ENCODE measurements around the gene ARID1A.
A peak's percentile ranks its signal among the peaks of the same experiment; 100 is the strongest.

ARID1A gene

GRCh38 chr1:26761217-26761616 lies 65.4 kb downstream of the ARID1A start:
- DNase-seq (ENCODE audit: low read depth) = no peak

GRCh38 chr1:26767714-26768113 lies 71.9 kb downstream of the ARID1A start:
- DNase-seq (ENCODE audit: low read depth) = no peak

- DNase-seq (ENCODE audit: low read depth) = no peak
Measured at GRCh38 chr1:26768755-26769154, 72.9 kb downstream of the ARID1A start.

GRCh38 chr1:26771285-26771642 lies 75.4 kb downstream of the ARID1A start:
- DNase-seq (ENCODE audit: low read depth) = no peak

- DNase-seq (ENCODE audit: low read depth) = no peak
Measured at GRCh38 chr1:26771643-26772321, 76.0 kb downstream of the ARID1A start.

DNA sequence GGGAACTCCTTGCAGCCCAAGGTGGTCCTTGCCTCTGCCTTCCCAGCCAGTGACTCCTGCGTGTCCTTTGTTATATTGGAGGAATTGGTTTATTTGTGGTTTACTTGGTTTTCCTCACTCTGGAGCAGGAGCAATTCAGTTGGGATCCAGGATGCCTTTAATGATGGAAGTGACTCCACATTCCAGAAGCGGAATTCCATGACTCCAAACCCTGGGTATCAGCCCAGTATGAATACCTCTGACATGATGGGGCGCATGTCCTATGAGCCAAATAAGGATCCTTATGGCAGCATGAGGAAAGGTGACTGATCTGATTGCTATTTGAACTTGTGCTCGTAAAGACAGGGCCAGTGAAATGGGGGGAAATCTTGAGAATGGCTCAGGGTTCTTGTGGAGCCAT lies 76.9 kb downstream of the ARID1A start:
- DNase-seq (ENCODE audit: low read depth) = no peak

DNA sequence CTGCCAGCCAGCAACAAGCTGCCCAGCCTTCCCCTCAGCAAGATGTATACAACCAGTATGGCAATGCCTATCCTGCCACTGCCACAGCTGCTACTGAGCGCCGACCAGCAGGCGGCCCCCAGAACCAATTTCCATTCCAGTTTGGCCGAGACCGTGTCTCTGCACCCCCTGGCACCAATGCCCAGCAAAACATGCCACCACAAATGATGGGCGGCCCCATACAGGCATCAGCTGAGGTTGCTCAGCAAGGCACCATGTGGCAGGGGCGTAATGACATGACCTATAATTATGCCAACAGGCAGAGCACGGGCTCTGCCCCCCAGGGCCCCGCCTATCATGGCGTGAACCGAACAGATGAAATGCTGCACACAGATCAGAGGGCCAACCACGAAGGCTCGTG lies 78.6 kb downstream of the ARID1A start:
- DNase-seq (ENCODE audit: low read depth) = no peak

DNA sequence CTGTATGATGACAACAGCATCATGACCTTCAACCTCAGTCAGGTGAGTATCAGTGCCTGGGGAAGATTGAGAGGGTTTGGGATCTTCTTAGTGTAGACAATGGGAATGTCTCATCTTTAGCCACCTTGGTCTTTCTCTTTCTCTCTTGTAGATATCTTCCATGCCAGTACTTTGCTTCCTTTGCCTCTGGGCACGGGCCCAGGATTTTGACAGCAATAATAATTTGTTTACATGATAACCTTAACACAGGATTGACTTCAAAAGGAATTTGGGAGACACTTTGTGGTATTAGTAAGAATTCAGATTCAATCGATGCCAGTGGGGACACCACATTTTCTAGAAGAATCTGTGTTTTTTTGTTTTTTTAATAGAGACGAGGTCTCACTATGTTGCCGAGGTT lies 79.9 kb downstream of the ARID1A start:
- no peak for DNase-seq (ENCODE audit: low read depth)

- DNase-seq (ENCODE audit: low read depth) = no peak
Measured at GRCh38 chr1:26779098-26779668, 83.4 kb downstream of the ARID1A start.

GRCh38 chr1:26780344-26780957 lies 84.6 kb downstream of the ARID1A start:
- DNase-seq (ENCODE audit: low read depth) = no peak

- no peak for DNase-seq (ENCODE audit: low read depth)
Measured at GRCh38 chr1:26781206-26781825, 85.5 kb downstream of the ARID1A start.

DNA sequence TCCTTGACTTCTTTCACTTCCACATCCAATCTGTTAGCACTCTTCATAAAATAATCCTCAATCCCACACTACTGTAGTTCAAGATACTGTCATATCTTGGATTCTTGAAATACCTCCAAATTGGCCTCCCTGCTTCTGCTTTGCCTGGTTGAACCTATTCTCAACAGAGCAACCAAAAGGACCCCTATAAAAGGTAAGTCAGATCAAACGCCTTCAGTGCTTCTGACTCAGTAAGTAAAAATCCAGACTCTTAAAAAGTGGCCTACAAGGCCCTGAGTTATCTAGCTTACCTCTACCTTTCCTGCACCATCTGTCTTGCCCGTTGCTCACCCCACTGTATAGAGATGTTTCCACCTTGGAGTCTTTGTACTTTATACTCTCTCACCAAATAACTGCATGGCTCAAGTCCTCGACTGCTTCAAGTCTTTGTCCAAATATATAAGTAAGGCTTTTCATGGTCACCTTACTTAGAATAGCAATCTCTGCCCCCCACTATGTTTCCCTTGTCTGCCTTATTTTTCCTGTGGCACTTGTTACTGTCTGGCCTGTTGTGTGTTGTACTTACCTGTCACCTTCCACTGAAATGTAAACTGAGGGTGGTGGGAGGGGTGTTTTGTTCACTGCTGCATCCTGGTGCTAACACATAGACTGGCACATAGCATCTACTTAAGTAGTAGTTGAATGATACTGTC lies 86.9 kb downstream of the ARID1A start:
- no peak for DNase-seq (ENCODE audit: low read depth)

GRCh38 chr1:26783646-26784022 lies 87.8 kb downstream of the ARID1A start:
- DNase-seq (ENCODE audit: low read depth) = no peak

- DNase-seq (ENCODE audit: low read depth) = no peak
Measured at GRCh38 chr1:26784023-26784871, 88.4 kb downstream of the ARID1A start.

- DNase-seq (ENCODE audit: low read depth) = no peak
Measured at GRCh38 chr1:26784886-26785285, 89.1 kb downstream of the ARID1A start.

DNA sequence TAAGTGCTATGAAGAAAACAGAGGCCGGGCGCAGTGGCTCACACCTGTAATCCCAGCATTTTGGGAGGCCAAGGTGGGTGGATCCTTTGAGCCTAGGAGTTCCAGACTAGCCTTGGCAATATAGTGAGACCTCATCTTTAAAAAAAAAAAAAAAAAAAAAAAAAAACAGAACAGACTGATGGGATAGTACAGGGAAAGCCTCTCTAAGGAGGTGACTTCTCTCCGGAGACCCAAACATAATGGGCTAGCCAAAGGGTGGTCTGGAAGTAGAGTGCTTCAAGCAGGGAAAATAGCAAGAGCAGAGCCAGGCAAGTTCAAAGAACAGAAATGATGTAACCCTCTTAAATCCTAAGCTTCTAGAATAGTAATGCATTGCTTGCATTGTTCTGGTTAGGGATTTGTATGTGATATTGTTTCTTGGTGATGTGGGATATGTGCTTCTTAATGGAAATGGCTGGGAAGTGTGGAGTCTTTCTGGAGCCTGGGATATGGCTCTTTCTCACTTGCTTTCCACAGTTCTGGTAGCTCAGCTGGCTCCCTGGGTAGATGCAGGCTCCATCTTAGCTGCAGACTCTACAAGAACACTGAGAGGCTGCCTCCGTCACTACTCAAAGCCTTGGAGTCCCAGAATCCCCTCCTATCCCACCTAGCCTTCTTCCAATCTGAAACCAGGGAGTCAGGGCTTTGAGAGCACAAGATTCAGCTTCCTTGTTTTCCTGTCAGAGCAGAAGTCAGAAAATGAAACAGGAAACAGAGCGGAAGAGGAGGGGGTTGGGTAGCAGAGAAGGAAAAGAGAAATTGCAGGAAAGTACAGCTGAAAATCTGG lies 90.0 kb downstream of the ARID1A start:
- no peak for DNase-seq (ENCODE audit: low read depth)

- DNase-seq (ENCODE audit: low read depth) = no peak
Measured at GRCh38 chr1:26786437-26787380, 90.9 kb downstream of the ARID1A start.

DNA sequence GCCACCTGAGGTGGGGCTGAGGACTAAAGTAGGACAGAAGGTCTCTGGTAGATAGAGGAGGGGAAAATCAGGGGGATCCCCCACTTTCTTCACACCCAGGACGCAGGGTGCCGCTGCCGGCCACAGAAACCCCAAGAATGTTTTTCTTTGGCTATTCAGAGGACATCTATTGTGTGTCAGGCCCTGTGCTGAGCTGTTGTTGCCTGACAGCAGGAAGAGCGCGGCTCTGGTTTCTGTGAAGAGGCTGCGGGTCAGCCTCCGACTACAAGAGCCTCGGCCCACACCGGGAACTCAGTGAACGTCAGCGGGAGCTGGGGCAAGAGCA lies 91.5 kb downstream of the ARID1A start:
- no peak for DNase-seq (ENCODE audit: low read depth)

DNA sequence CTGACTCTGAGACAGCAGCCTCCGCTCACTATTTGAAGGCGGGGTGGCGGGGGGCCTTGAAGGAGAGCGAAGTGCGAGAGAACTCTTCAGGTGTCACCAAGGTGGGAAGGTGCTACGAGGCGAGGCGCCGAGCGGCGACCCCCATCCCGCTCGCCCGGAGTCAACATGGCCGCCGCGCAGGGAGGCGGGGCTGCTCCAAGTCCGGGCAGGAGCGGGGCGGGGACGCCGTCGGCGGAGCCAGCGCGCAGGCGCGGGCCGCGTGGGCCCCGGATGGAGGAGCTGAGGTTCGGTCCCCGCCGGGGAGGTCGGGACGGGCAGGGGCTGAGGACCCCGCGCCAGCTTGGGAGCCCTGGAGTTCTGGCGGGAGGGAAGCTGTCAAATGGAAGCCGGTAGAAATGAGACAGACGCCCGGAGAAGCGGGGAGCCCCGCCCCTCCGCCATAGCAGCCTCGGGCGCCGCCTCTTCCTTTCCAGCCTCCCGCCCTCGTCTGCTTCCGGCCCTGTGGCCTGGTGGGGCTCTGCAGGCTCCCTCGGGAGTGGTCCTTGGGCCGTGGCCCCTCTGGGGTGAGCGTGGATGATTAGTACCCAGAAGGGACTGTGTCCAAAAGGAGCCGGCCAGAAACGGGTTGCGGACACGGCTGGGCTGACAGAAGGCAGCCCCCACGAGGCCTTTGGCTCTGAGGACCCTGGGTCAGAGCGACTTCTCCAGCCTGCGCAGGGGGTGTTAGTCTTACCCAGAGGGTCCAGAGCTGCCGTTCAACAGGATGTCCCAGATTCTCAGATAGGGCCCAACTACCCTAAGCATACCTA lies 92.1 kb downstream of the ARID1A start, which contains the start of gene PIGV:
Gene PIGV (plus strand): TSS at position 245 of the 809 bp plus-strand sequence. CDS start 2,866 bp downstream, outside the sequence.
- peak; percentile 69 for DNase-seq (ENCODE audit: low read depth)

Measured in stimulated activated CD8-positive, alpha-beta memory T cell treated with anti-CD3 and anti-CD28 coated beads, Interleukin-15, amount 100 ng/mL, for 1 hour (primary cell).